GM19438 (cell line): ENCODE results near the gene PGM1.
"Not testable (repeated sequence)": the region's sequence is repeated elsewhere in the genome, so short reads cannot be mapped to it uniquely, and the experiment has no call there.

ENCODE experiments used
- ATAC-seq: cut with Tn5 transposase; IDR thresholded peaks from one replicate; pipeline ENCODE4 v1.9.1; 2021; ENCODE audit warnings: low read depth; ENCODE audit not compliant: unreplicated experiment

The PGM1 gene

GRCh38 chr1:63593303-63593885, at the start of gene PGM1:
TSS of gene PGM1 (plus strand) at chr1:63593411. CDS start at chr1:63593489, 78 bp downstream.
- ATAC-seq: peak; percentile 71

DNA sequence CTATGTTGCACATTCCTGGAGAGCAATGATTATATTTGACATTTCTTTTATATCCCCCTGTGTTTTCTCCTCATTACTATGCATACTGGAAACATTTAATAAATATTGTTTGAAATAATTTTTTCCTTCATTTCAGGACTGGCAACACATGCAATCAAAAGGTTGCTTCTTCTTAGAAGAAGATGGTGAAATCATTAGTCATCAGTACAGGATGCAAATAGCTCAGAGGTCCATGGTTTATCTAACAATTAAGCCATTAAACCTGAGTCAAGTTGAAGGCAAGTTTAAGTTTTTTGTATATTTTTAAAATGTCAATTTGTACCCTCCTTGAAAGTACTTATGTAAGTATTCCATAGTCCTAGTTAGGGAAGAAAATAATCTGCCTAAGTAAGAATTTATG, 47.4 kb upstream of the PGM1 start:
- ATAC-seq: no peak

- no peak for ATAC-seq
Observed at GRCh38 chr1:63547621-63548294, 45.5 kb upstream of the PGM1 start.

DNA sequence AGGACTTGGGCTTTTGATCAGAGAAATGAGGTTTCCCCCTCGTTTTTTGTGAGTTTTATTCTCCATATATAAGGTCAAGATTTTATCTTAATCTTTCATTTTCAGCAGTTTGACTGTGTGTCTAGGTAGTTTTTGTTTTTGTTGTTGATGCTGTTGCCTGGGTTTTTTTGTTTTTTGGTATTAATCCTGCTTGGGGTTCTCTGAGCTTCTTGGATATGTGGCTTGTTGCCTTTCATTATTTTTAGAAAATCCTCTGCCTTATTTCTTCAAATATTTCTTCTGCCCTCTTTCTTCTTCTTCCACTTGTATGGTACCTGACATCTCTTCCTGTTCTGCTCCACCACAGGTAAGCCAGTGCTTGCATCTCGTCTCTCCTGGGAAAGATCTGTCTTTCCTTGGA, 44.9 kb upstream of the PGM1 start:
- ATAC-seq: no peak

GRCh38 chr1:63548877-63549276, 44.3 kb upstream of the PGM1 start:
- no peak for ATAC-seq

- no peak for ATAC-seq
Observed at GRCh38 chr1:63555480-63555879, 37.7 kb upstream of the PGM1 start.

- no peak for ATAC-seq
Observed at GRCh38 chr1:63557365-63557987, 35.7 kb upstream of the PGM1 start.

DNA sequence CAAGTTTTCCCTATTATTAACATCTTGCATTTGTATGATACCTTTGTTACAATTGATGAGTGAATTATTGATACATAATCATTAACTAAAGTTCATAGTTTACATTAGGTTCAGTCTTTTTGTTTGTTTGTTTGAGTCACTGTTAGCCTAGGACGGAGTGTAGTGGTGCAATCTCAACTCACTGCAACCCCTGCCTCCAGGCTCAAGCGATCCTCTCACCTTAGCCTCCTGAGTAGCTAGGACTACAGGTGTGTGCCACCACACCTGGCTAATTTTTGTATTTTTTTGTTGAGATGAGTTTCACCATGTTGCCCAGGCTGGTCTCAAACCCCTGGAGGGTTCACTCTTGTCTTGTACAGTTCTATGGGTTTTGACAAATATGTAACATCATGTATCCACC, 33.9 kb upstream of the PGM1 start:
- ATAC-seq: no peak

GRCh38 chr1:63563745-63564144, 29.5 kb upstream of the PGM1 start:
- ATAC-seq: no peak

DNA sequence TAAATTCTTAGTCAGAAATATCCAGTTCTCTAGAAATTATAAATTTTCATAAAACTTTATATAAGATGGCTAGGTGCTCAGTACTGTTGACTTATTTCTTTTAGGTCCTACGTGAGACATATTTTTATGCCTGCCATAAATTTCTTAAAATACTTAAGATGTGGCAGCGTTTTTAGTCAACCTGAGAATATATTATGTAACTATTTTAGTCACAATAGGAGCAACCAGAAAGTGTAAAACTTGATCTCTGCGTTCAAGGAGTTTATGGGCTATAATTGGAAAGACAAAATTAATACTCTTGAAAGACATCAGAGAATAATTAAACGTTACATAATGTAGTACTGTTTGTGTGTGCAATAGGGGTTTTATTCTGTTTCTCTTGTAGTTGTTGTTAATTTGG, 24.1 kb upstream of the PGM1 start:
- no peak for ATAC-seq

DNA sequence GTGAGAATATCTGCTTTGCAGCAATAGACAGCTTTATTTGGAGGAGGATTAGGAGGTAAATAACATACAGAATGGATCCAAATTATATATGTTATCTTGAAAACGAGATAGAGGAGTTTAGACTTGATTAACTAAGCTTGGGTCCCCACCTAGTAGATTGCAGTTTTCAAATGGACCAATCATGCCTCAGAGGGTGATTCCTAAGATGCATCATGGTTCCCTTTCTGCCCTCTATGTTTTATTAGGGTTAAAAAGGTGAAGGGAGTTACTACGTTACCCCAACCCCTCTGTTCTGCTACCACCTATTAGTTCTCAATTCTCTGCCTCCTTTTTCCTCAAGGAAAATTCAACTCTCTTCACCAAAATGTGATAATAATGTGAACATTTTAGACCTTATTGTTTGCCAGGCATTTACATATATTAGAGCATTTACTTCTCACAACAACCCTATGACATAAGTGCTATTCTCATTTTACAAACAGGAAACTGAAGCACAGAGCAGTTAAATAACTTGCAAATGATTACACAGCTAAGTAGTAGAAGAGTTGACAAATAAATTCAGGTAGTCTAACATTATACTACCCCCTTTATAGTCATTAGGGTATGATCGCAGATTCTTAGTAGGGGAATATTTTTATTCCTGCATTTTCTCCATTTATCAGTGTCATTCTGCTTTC, 23.4 kb upstream of the PGM1 start:
- no peak for ATAC-seq

GRCh38 chr1:63572686-63573085, 20.5 kb upstream of the PGM1 start:
- ATAC-seq: not testable (repeated sequence)

DNA sequence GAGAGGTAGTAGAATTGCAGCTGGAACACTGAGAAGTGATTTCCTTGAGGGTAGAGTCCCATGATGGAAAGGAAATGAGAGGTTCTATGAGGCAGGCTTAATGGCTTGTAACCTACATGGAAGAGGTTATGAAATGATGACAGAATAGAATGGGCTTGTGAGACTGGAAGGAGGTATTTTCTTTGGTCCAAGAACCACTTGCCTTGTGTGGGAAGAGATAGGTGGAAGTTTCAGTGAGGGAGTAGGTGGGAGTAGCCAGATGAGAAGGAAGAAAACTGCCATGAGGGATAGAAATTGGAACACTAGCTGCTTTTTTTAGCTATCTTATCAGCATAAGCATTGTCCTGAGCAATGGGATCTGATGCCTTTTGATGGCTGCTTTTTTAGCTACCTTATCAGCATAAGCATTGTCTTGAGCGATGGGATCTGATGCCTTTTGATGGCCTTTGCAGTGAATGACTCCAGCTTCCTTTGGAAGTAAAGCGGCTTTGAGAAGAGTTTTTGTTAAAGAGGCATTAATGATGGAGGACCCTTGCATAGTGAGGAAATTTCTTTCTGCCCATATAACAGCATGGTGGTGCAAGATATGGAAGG, 18.9 kb upstream of the PGM1 start:
- not testable (repeated sequence) for ATAC-seq

- ATAC-seq: no peak
Observed at GRCh38 chr1:63575340-63575826, 17.8 kb upstream of the PGM1 start.

GRCh38 chr1:63586326-63586725, 6.9 kb upstream of the PGM1 start:
- not testable (repeated sequence) for ATAC-seq

DNA sequence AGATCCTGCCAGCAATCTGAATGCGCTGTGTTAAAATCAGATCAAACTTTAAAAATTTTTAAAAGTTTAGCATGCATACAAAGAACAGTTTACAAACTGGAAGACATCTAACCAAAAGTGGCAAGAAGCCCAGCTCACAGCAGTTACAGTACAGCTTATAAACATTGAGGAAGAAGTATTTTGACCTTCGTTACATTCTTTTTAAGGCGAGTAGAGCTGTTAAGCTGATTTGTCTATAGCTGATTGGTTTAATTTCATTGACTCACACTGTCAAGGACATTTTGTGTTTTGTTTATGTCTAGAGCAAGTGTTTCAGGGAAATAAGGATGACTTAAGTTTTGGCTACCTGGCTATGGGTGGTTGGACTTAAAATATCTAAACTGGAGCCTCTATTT, 3.0 kb upstream of the PGM1 start:
- ATAC-seq: no peak

GRCh38 chr1:63592536-63593302, 492 bp upstream of the PGM1 start:
- ATAC-seq: no peak

DNA sequence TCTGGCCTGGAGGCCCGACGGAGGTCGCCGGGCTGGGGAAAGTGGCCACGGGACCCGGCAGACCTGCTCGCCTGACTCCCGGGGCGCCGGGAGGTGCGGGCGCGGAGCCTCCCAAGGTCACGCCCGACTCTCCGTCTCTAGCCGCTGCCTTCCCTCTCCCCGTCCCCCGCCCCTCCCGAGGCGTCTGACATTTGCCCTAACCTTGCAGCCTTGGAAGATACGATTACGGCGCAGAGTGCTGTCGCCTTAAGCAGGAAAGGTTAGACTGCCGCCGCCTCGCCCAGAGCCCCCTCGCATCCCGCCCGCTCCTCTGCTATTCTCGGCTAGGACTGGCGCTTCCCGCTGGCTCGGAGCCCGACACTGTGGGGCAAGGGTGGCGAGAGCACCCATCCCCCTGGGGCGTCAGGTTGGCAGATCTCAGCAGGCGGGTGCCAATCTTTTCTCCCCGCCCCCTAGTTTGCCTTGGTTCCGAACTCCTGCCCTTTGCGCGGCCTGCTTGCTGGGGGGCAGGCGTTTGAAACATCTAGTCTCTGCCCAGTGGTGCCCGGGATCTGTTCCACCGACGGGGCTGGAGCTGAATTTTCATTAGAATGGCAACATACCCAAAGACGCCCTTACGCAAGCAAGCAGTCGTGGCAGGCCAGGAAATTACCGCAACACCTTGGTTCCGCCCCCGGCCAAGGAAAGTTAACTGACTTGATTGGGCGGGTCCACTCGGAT, 835 bp downstream of the PGM1 start:
- peak; percentile 42 for ATAC-seq

DNA sequence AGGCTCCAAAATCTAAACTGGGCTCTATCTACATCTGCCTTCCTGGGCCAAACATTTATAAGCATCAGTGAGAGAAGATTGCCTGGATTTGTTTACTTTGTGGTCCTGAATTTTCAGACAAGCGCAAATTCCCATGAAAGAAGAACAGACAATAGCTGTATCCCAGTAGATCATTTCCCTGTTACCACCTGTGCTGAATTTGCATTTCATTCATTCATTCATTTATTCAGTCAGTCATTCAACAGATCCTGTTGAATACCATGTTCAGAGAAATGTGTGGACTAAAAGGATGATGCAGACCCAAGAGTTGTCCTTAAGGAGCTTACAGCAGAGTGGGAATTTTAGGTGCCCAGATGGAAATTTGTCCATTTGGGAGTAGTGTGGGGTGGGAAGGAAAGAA, 2.2 kb downstream of the PGM1 start:
- ATAC-seq: no peak

- ATAC-seq: no peak
Observed at GRCh38 chr1:63599799-63600198, 6.6 kb downstream of the PGM1 start.
